Common myeloid progenitor, CD34-positive (primary cell): ENCODE results near the gene SYNGR4.

ENCODE experiments used
- CTCF ChIA-PET: fragments of 350-600 bp; sonication (Branson Sonifier 250); formaldehyde crosslinking; loops from one replicate; lab custom pipeline; 2021; ENCODE audit warnings: antibody characterized with exemption; lab: Charles Lee
- POLR2A ChIA-PET: fragments of 350-600 bp; sonication (Branson Sonifier 250); formaldehyde crosslinking; loops from one replicate; lab custom pipeline; 2021; ENCODE audit warnings: antibody characterized with exemption; lab: Charles Lee
- DNase-seq, 3 donors: peaks; one replicate each; pipeline versions ENCODE4 v3.0.0 to v3.0.0-alpha.2; 2013
- H3K27ac ChIP-seq, 2 experiments: 1 replicate in 1 of 2; 2 replicates in 1 of 2; pipeline ENCODE4 v1.7.0; 2013; ENCODE audit warnings: inconsistent platforms in 2 of 2, low read length in 2 of 2, mild to moderate bottlenecking in 2 of 2, low read depth in 1 of 2, moderate library complexity in 1 of 2; ENCODE audit not compliant: severe bottlenecking in 2 of 2, insufficient read depth in 1 of 2, poor library complexity in 1 of 2
- H3K27me3 ChIP-seq, 5 experiments: replicated peaks in 2 of 5; 1 replicate in 3 of 5; 2 replicates in 2 of 5; pipeline versions ENCODE4 v1.6.1 to v1.7.0; 2013; ENCODE audit warnings: low read length in 4 of 5, mild to moderate bottlenecking in 2 of 5, moderate library complexity in 2 of 5, inconsistent platforms in 1 of 5; ENCODE audit not compliant: insufficient read depth in 5 of 5, control insufficient read depth in 4 of 5
- H3K36me3 ChIP-seq, 4 experiments: 1 replicate in 2 of 4; 2 replicates in 2 of 4; pipeline versions ENCODE4 v1.6.1 to v1.7.0; 2013; ENCODE audit warnings: low read length in 3 of 4, control low read depth in 1 of 4, mild to moderate bottlenecking in 1 of 4; ENCODE audit not compliant: control insufficient read depth in 4 of 4, insufficient read depth in 4 of 4
- H3K4me1 ChIP-seq, 4 experiments: 1 replicate in 3 of 4; 2 replicates in 1 of 4; pipeline versions ENCODE4 v1.6.1 to v1.7.1; 2013; ENCODE audit warnings: low read length in 3 of 4, mild to moderate bottlenecking in 3 of 4, control low read depth in 1 of 4, inconsistent platforms in 1 of 4, moderate library complexity in 1 of 4; ENCODE audit not compliant: control insufficient read depth in 4 of 4, insufficient read depth in 4 of 4; ENCODE audit errors: control extremely low read depth in 1 of 4
- H3K4me3 ChIP-seq, 7 experiments: 1 replicate in 4 of 7; 2 replicates in 3 of 7; pipeline versions ENCODE4 v1.5.1 to v1.7.0; 2013; ENCODE audit warnings: mild to moderate bottlenecking in 7 of 7, low read length in 6 of 7, moderate library complexity in 6 of 7, inconsistent platforms in 2 of 7, low read depth in 2 of 7, control low read depth in 1 of 7; ENCODE audit not compliant: insufficient read depth in 4 of 7, control insufficient read depth in 1 of 7; ENCODE audit errors: extremely low read depth in 1 of 7
- H3K9me3 ChIP-seq, 5 experiments: 1 replicate in 4 of 5; 2 replicates in 1 of 5; pipeline versions ENCODE4 v1.6.1 to v1.7.1; 2013; ENCODE audit warnings: low read length in 4 of 5, mild to moderate bottlenecking in 2 of 5, inconsistent platforms in 1 of 5, low read depth in 1 of 5, moderate library complexity in 1 of 5; ENCODE audit not compliant: control insufficient read depth in 4 of 5, insufficient read depth in 2 of 5; ENCODE audit errors: control extremely low read depth in 1 of 5
- WGBS: methylation state at CpG from one replicate; pipeline ENCODE4 v1.1.5; 2013; ENCODE audit not compliant: insufficient coverage; 5-methylcytosine and 5-hydroxymethylcytosine counted together

Gene SYNGR4

DNA sequence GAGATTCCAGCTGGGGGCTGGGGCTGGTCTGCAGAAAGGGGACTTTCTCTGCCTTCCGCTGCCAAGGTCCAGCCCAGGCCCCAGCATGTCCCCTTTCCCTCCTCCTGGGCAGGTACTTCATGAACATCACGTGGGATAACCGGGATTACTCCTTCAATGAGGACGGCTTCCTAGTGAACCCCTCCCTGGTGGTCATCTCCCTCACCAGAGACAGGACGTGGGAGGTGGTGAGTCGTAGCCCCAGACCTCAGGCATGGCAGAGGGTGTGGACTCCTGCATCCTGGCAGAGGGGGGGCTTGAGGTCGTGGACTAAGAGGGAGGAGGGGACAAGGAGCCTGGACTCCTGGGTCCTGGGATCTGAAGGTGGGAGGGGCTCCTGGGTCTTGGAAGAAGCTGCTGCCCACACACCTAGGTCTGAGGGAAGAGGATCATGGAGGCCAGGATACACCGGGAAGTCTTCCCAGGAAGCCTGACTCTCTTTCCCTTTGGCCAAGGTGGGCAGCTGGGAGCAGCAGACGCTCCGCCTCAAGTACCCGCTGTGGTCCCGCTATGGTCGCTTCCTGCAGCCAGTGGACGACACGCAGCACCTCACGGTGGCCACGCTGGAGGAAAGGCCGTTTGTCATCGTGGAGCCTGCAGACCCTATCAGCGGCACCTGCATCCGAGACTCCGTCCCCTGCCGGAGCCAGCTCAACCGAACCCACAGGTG, 49.9 kb downstream of the SYNGR4 start:
- Histone ChIP-seq H3K4me1 (peaks cover 0 to 31% (median 25%) of the 10 kb centered on the region in 4 experiments), H3K4me3 (peak overlapping the region in 5 of 7 experiments; percentile 47 to 73 (median 61)), H3K9me3 (no peaks in the 10 kb centered on the region), H3K27me3 (peaks cover 0 to 13% (median 0%) of the 10 kb centered on the region in 5 experiments), H3K27ac (no peak overlapping the region), H3K36me3 (no peaks in the 10 kb centered on the region)
- 61% methylated on average over 23 of the region's 24 CpGs for WGBS
- ChIA-PET POLR2A (no interaction called here), CTCF (interaction anchor here (0.6 to 1.9 kb wide), 6 partner anchors 13 to 388 kb away, joined by 3 to 6 read pairs (median 4); partner anchors contain the start of gene KDELR1)
- no peak for DNase-seq

GRCh38 chr19:48415395-48415794, 51.2 kb downstream of the SYNGR4 start:
- H3K4me3 ChIP-seq, result peak overlapping the region in 4 of 7 experiments; percentile 36 to 73 (median 66)
- ChIA-PET CTCF (interaction anchor here (1.0 to 1.9 kb wide), 2 partner anchors 10 to 24 kb away, joined by 3 to 6 read pairs; partner anchors contain the start of gene KDELR1), POLR2A (no interaction called here)
- peaks cover 0 to 13% (median 0%) of the 10 kb centered on the region in 5 experiments for H3K27me3 ChIP-seq
- H3K4me1 ChIP-seq, result peaks cover 0 to 35% (median 29%) of the 10 kb centered on the region in 4 experiments
- H3K9me3 ChIP-seq, result no peaks in the 10 kb centered on the region
- no peaks in the 10 kb centered on the region for H3K36me3 ChIP-seq
- 4% methylated on average over 10 of the region's 14 CpGs for WGBS
- H3K27ac ChIP-seq, result no peak overlapping the region
- DNase-seq, result peak; percentile 89 to 93 (median 92)

DNA sequence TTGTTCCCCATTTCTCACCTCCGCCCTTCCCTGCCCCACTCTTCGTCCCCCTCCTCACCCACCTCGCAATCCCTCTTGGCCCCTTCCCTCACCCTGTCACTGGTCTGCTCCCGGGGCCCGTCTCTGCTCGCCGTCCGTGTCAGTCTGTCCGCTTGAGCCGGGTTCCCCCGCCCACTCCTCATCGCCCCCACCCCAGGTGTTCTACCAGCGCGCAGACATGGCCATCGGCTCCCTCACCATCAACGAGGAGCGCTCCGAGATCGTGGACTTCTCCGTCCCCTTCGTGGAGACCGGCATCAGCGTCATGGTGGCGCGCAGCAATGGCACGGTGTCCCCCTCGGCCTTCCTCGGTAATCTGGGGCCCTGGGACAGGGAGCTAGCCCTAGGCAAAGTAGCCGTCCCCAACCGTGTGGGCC, 51.6 kb downstream of the SYNGR4 start:
- Histone ChIP-seq H3K27me3 (peaks cover 0 to 13% (median 0%) of the 10 kb centered on the region in 5 experiments), H3K9me3 (no peaks in the 10 kb centered on the region), H3K27ac (no peak overlapping the region), H3K4me1 (peaks cover 0 to 35% (median 29%) of the 10 kb centered on the region in 4 experiments), H3K4me3 (peak overlapping the region in 4 of 7 experiments; percentile 36 to 73 (median 62)), H3K36me3 (no peaks in the 10 kb centered on the region)
- CTCF ChIA-PET, result interaction anchor here (0.9 kb wide), 1 partner anchor 24 kb away, joined by 3 read pairs; the partner anchor contains the start of gene KDELR1
- WGBS, result 18% methylated on average over 28 of the region's 30 CpGs
- DNase-seq, result no peak
- POLR2A ChIA-PET, result no interaction called here

GRCh38 chr19:48417421-48417820, 53.3 kb downstream of the SYNGR4 start:
- ChIA-PET POLR2A (no interaction called here), CTCF (interaction anchor here (0.7 to 0.9 kb wide), 2 partner anchors 26 kb away, joined by 3 to 4 read pairs; partner anchors contain the start of gene KDELR1)
- peaks cover 0 to 13% (median 0%) of the 10 kb centered on the region in 5 experiments for H3K27me3 ChIP-seq
- no peaks in the 10 kb centered on the region for H3K9me3 ChIP-seq
- H3K4me1 ChIP-seq, result peaks cover 0 to 35% (median 29%) of the 10 kb centered on the region in 4 experiments
- DNase-seq, result no peak
- 96% methylated on average over 7 of the region's 7 CpGs for whole genome bisulfite sequencing
- H3K4me3 ChIP-seq, result no peak overlapping the region
- no peaks in the 10 kb centered on the region for H3K36me3 ChIP-seq
- H3K27ac ChIP-seq, result no peak overlapping the region

- CTCF ChIA-PET, result no interaction called here
- Histone ChIP-seq H3K4me3 (peak overlapping the region in 3 of 7 experiments; percentile 4 to 57 (median 51)), H3K27ac (no peak overlapping the region), H3K27me3 (peaks cover 0 to 13% (median 0%) of the 10 kb centered on the region in 5 experiments), H3K4me1 (peaks cover 0 to 35% (median 29%) of the 10 kb centered on the region in 4 experiments), H3K36me3 (no peaks in the 10 kb centered on the region), H3K9me3 (no peaks in the 10 kb centered on the region)
- POLR2A ChIA-PET, result interaction anchor here (0.5 to 0.6 kb wide), 2 partner anchors 27 to 326 kb away, joined by 4 to 7 read pairs; partner anchors contain the start of gene KDELR1
- peak in 2 of 3 donors; percentile 68 to 73 for DNase-seq
- 51% methylated on average over 6 of the region's 6 CpGs for WGBS
Observed at GRCh38 chr19:48418317-48419064, 54.3 kb downstream of the SYNGR4 start.

DNA sequence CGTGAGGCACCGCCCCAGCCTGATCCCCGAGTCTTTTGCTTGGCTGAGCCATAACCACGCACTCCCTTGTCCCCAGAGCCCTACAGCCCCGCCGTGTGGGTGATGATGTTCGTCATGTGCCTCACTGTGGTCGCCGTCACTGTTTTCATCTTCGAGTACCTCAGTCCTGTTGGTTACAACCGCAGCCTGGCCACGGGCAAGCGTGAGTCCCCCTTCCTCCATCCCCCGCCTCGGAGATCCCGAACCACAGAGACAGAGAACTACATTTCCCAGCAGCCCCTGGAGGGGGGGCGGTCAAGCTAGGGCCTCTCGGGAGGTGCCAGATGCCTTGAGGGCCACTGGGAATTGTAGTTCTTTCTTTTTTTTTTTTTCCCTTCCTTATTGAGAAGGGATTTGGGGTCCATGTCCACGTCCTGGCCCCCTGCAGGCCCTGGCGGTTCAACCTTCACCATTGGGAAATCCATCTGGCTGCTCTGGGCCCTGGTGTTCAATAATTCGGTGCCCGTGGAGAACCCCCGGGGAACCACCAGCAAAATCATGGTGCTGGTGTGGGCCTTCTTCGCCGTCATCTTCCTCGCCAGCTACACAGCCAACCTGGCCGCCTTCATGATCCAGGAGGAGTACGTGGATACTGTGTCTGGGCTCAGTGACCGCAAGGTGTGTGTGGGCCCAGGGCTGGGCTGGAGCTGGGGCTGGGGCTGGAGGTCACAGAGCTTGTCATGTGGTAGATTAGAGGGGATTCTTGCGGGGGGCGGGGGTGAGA, 55.2 kb downstream of the SYNGR4 start:
- WGBS, result 39% methylated on average over 23 of the region's 31 CpGs
- CTCF ChIA-PET, result interaction anchor here (0.6 kb wide), 1 partner anchor 39 kb away, joined by 3 read pairs; no protein-coding TSS in a partner anchor

More for the DNA sequence above, 55.2 kb downstream of the SYNGR4 start:
- no peaks in the 10 kb centered on the region for H3K9me3 ChIP-seq
- POLR2A ChIA-PET, result interaction anchor here (0.5 to 0.6 kb wide), 2 partner anchors 325 to 1039 kb away, joined by 3 to 7 read pairs; no protein-coding TSS in a partner anchor
- H3K4me3 ChIP-seq, result peak overlapping the region in 4 of 7 experiments; percentile 4 to 57 (median 48)
- no peaks in the 10 kb centered on the region for H3K36me3 ChIP-seq
- H3K27me3 ChIP-seq, result peaks cover 0 to 8% (median 0%) of the 10 kb centered on the region in 5 experiments
- H3K27ac ChIP-seq, result no peak overlapping the region
- peaks cover 0 to 29% (median 26%) of the 10 kb centered on the region in 4 experiments for H3K4me1 ChIP-seq
- DNase-seq, result peak; percentile 84 to 94 (median 93)
